Skeletal muscle cell (primary cell): ENCODE data around the gene MGAT4D.
"Not testable (repeated sequence)": the region's sequence is repeated elsewhere in the genome, so short reads cannot be mapped to it uniquely, and the experiment has no call there.

Experiments
- DNase-seq: peaks from one replicate; pipeline ENCODE4 v3.0.0-alpha.2; 2010; ENCODE audit warnings: low read depth
- H3K4me3 ChIP-seq: 2 replicates; pipeline ENCODE4 v1.5.1; 2011; ENCODE audit warnings: low read depth, mild to moderate bottlenecking, control low read depth, low read length, moderate library complexity

The MGAT4D gene

DNA sequence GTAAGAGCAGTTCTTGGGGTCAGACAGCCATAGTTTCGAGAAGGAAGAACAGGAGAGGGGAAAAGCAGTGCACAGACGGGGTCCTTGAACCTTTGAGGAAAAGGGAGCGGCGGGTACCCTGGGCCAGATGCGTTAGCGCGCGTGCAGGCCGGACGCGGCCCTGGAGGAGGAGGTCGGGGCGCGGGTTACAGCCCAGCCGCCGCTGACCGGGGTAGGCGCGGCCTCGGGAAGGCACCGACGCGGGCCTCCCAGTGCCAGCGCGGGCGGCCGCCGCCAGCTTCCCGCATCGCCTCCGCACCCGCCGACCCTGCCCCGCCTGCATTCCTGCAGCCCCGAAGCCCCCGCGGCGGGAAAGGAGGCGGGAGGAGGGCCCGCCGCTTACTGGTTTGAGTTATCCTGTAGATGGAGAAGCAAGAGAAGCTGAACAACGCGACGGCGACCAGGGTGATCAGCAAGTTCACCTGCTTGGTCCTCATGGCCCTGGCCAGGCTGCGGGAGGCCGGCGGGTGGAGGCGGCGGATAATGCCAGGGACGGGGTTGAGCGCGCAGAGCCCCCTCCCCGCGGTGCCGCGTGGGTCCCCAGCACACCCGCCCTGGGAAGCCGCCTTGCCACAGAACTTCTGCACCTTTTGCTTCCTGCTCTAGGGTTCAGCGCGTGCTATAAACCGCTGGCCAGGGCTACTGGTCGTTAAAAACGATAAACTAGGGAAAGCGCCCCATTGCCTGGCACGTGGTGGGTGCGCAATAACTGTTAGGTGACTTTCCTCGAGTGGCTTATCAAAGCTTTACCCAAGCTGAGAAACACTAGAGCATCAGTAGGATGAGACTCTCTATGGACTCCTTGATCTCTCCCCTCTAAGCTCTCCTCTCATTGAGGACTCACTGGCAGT lies at the start of gene MGAT4D:
Gene MGAT4D, minus strand, starts transcription at position 547 of the 890 bp plus-strand sequence. Its CDS starts 71 bp downstream, at position 476.
- peak within 1 kb of the TSS; percentile 5 for H3K4me3 ChIP-seq
- DNase-seq, result no peak

DNA sequence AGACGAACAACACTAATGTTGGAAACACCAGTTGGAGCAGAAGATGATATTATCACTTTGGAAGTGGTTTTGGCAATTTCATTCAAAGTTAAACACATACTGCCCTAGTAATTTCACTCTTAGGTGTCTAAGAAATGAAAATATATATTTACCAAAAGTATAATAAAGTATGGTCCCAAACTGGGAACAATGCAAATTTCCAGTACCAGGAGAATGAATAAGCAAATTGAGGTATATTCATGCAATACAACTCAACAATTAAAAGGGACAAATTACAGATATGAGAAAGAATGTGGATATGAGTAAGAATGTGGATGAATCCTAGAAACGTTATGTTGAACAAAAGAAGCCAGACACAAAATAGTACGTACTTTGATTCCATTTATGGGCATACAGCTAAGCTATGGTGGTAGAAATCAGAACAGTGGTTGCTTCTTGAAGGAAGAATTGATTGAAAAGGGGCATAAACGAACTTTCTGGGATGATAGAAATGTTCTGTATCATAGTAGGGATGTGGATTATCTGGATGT lies 35.9 kb upstream of the MGAT4D start:
- peak; percentile 39 for DNase-seq
- no peak overlapping the region for H3K4me3 ChIP-seq

DNA sequence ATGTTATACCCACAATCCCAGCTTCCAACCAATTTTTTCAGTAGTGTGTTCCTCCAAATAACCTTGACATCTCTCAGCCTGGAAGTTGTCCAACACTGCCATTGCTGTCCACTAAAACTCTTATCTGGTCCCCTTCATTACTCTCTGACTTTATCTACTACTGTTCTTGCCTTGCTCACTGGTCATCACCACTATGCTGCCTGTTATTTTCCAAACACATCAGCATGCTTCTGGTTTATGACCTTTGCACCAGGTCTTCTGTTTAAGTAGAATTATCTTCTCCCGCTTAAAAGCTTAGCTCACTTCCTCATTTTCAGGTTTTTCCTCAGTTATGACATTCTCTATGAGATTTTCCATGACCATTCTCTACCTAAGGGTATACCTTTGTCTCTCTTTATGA lies 31.3 kb upstream of the MGAT4D start:
- DNase-seq, result no peak
- no peak overlapping the region for H3K4me3 ChIP-seq

DNA sequence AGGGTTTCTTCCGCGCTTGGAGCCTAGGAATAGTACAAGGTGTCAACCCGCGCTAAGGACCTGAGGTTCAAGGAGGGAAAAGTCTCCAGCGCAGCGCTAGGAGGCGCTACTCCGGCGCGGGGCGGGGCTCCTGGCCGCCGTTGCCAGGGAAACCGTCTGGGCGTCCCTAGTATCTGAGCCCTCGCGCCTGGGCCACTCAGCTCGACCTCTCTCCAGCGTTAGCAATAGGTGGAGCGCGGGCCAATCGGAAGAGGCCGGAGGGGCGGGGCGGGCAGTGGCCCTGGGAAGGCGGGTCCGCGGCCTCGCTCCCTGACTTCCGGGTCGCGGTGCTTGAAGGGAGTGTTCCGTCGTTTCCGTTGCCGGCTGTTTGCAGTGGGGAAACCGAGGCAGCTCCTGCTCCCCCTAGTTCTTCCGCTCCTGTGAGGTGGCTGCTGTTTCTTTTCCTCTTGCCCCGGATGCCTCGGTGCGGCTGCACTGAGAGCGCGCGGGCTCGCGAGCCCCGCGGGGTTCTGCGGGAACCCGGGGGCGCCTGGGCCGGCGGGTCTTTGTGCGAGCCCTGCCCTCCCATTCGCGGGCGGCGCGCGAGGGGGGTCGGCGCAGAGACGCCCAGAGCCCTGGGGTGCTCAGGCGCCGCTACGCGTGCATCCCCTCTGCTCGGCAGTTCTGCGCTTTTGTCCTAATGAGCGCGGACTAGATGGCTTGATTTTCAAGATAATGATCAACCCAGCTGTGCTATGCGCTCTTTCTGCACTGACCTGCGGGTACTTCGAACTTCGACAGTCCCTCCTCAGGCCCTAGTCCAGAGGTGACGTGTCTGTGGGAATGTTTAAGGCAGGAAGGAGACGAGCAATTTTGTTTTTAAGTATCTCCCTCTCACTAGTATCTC lies 26.0 kb upstream of the MGAT4D start, which contains the start of gene ELMOD2:
Gene ELMOD2, plus strand, starts transcription at position 312 of the 886 bp plus-strand sequence. CDS start 1,261 bp downstream, outside the sequence.
- H3K4me3 ChIP-seq, result peak within 1 kb of the TSS; percentile 71
- peak; percentile 91 for DNase-seq

DNA sequence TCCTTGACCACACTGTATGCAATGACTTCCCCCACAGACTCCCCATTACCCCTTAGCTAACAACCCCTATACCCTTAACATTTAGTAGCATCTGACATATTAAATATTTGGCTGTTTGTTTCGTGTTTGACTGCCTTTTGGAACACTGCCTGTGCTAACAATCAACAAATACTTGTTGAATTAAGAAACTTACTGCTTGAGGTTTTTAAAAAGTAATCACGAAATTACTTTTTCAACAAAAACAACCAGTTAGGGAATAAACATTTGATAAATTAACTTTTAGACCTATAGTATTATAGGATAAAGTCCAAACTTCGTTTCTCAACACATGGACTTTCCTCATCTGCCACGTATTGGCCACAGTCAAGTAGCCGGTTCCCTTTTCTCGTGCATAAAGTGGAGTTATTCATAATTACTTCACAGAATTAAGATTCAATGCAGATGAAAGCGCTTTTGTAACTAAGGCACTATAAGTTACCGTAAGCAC lies 25.3 kb upstream of the MGAT4D start:
- DNase-seq, result no peak
- H3K4me3 ChIP-seq, result peak overlapping the region; percentile 71

DNA sequence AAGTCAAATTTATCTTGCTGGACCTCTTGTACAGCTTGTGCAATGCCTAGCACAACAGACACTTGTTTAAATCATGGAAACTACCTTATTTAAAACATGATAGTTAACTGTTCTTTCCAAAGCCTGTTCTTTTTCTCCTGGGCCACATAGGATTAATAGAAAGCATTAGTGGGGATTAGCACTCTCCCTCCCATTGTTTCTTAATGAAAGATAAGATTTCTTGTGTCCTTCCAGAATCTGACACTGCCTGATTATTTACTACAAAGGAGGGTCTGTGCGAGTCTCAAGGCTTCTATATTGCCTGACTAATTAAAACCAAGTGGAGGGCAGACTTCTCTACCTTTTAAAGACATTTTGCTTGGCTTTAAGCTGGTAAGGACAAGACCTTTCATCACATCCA lies 17.3 kb upstream of the MGAT4D start:
- DNase-seq, result no peak
- H3K4me3 ChIP-seq, result no peak overlapping the region

DNA sequence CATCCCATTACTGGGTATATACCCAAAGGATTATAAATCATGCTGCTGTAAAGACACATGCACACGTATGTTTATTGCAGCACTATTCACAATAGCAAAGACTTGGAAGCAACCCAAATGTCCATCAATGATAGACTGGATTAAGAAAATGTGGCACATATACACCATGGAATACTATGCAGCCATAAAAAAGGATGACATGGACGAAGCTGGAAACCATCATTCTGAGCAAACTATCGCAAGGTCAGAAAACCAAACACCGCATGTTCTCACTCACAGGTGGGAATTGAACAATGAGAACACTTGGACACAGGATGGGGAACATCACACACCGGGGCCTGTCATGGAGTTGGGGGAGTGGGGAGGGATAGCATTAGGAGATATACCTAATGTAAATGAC lies 15.7 kb upstream of the MGAT4D start:
- not testable (repeated sequence) for DNase-seq, H3K4me3 ChIP-seq

DNA sequence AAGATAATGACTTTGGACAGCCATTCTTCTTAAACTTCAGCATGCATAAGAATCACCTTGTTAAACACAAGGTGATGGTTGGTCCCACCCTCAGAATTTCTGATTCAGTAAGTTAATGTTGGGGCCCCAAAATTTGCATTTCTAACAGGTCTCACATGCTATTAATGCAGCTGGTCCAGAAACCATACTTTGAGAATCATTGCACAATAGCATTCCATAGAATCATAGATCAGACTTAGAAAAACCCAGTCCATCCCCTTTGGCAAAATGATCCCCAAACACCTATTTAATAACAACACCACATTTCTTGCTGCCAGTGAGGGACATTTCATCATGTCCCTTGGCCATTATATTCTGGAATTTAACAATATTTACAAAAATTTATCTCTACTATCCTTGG lies 6.2 kb upstream of the MGAT4D start:
- H3K4me3 ChIP-seq, result no peak overlapping the region
- no peak for DNase-seq

DNA sequence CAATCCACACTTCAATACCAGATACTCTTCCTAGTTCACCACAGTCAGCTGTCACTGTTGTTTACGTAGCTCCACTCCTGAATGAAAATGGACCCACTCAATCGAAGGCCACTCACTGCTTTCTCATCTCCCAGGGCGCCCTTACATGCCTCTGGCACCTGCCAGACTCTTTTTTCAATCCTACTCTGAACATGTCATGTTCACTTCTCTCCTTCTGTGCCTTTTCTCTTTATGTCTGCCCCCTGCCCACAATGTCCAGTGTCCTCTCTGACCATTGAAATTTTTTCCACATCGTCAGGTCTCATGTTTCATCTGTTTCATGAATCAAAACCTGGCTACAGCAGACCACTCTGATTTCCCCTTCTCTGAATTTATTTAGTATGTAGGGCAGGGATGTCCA lies 1.3 kb upstream of the MGAT4D start:
- no peak for DNase-seq

DNA sequence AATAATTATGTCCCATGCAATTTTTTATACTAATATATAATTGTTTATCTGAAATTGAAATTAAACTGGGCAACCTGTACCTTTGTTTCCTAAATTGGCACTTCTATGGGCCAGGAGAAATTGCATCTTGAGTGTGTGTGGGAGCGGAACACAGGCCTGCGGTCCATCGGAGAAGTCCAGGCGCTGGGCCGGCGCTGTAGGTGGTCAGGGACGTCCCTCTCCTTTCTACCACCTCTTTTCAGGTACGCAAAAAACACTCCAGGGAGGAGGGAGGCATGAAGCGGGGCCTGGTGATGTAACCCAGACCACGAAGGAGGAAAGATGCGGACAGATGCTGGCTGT lies 717 bp downstream of the MGAT4D start:
- no peak for DNase-seq
- H3K4me3 ChIP-seq, result peak overlapping the region; percentile 5

More for the DNA sequence above, 1.3 kb upstream of the MGAT4D start:
- no peak overlapping the region for H3K4me3 ChIP-seq

DNA sequence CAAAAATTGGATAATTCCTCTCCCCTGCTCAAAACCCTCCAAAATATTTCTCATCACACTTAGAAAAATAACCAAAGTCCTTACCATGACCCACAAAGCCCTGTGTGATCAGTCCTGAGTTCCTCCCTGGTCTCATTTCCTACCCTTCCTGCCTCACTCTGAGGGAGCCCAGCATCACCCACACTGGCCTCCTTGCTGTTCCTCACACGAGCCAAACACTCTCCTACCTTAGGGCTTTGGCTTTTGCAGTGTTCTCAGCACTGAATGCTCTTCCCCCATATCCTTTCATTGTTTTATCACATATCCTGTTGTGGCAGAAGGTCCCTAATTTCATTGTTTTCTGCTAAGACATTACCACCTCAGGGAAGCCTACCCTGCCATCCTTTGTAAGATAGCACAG lies 12.2 kb downstream of the MGAT4D start:
- H3K4me3 ChIP-seq, result no peak overlapping the region
- no peak for DNase-seq

DNA sequence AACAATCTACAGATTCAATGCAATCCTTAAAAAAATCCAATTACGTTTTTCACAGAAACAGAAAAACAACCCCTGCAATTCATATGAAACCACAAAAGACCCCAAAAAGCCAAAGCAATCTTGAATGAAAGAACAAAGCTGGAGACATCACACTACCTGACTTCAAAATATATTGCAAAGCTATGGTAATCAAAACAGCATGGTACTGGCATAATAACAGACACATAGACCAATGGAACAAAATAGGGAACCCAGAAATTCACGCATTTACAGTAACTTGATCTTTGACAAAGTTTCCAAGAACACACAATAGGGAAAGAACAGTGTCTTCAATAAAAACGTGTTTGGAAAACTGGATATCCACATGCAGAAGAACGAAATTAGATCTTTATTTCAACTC lies 14.6 kb downstream of the MGAT4D start:
- no peak overlapping the region for H3K4me3 ChIP-seq
- no peak for DNase-seq

DNA sequence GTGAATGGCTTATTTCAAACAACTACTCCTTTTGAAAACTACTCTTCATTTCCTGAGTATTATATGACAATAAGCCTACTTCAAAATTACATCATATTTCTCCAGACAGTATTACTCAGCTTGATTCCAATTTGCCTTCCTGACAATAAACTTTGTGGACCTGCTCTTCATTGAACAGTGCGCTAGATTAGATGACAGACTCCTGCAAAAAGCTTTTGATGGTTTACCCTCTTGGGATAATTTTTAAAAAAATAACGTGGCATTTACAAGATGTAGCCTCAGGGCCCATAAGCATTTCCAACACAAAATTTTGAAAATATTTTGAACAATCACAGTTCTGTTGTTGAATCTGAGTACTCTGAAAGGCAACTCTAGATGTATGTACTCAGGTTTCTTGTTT lies 25.9 kb downstream of the MGAT4D start:
- no peak for DNase-seq
- no peak overlapping the region for H3K4me3 ChIP-seq

DNA sequence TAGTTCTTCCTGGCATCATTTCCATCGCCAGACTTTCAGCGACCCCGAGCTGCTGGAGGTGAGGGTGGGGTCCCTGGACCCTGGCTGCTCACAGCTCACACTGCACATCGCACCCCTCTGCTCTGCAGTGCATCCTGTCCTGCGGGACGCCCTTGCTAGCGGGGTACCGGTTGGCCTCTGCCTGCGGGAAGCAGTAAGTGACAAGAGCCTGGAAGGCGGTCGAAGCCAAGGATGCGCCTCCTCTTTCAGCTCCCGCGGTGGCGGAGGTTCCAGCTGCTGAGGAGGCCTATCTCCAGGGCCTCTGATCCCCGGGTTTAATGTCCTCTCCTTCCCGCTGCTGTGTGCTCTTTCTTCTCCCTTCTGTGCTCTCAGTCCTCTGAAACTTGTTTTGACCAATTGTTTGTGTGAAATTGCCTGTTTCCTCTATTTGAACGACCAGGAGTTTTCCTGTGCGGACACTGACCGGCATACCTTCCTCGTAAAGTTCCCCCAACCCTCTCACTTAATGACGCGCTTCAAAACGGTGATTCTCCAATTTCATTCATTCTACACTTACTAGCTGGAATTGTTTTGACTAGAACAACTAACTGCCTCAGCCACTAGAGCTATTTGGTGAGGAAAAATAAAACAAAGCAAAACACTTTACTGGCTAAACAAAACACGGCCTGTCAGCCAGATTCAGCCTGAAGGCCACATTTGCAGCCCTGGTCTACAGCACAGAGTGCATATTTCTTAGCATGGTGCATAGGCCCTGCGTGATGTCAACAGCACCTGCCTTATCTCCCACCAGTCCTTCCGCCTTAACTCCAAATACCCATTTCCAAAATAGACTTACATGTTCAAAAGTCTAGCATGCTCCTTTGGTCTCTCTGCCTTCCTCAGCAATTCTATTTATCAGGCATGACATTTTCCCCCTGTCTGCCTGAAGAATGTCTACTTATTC lies 28.0 kb downstream of the MGAT4D start:
- H3K4me3 ChIP-seq, result no peak overlapping the region
- DNase-seq, result no peak

DNA sequence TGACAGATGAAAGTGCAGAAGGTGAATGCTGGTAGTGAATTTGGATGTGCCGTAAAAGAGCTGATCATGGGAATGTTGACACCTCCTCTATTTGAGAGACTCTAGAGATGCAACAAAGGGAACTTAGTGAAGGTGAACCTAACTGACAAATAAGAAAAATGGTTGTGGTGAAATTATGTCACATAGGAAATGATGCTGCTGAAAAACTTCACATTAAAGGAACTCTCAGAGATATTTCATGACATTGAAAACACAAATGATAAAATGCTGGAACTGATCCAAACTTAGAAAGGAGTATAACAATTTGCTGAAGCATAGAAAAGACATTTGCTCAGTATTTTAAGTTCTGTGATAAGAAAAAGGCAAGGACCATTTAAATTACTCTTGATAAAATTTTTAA lies 31.9 kb downstream of the MGAT4D start:
- no peak overlapping the region for H3K4me3 ChIP-seq
- DNase-seq, result no peak

DNA sequence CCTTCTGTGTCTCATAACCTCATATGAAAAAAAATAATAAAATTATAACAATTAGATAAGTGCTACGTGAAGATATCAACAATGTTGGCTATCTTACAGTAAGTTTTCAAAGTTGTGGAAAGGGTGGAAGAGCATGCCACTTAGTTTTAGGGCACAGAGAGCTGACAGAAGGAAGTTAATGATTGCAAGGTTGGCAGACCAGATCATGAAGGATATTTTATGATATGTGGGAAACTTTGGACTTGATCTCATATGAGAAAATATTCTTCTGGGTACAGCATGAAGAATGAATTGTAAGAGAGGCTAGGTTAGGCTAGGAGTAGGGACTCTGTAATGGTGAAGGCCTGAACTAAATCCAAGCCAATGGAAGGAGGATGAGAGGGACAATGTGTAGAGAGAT lies 34.5 kb downstream of the MGAT4D start:
- no peak for DNase-seq

DNA sequence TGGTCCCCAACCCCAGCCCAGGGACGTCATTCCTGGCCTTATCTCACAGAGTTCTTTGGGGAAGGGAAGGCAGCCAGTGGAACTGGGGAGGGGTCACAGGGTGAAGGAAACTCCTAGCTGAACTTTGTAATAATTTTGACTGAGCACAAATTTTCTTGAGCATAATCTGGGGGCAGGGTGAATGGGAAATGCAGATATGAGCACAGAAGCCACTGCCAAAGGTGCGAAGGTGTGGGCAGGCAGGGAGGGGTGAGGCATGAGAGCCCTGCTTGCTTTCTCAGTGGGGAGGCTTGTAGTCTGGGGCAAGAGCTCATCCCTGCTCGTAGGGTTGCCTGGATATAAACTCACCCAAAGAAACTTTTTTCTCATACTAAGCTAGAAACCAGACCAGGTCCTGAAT lies 34.9 kb downstream of the MGAT4D start:
- H3K4me3 ChIP-seq, result no peak overlapping the region
- no peak for DNase-seq

More for the DNA sequence above, 34.5 kb downstream of the MGAT4D start:
- no peak overlapping the region for H3K4me3 ChIP-seq

DNA sequence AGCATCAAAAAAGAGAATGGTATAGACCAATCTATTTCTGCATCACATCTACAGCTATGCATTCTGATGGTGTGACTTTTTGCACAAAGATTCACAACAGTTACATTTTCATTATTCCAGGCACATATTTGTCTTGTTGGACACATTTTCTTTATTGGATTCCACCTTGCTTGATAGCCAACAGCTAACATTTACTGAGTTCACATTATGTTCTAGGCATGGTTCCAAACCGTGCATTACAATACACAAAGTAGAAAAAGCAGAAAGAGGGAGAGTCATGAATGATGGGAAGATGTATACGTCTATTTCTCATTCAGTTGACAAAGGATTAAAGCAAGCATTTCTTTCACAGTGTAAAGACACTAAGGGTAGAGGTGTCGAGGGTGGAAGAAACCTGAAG lies 47.7 kb downstream of the MGAT4D start:
- DNase-seq, result no peak
- H3K4me3 ChIP-seq, result no peak overlapping the region

DNA sequence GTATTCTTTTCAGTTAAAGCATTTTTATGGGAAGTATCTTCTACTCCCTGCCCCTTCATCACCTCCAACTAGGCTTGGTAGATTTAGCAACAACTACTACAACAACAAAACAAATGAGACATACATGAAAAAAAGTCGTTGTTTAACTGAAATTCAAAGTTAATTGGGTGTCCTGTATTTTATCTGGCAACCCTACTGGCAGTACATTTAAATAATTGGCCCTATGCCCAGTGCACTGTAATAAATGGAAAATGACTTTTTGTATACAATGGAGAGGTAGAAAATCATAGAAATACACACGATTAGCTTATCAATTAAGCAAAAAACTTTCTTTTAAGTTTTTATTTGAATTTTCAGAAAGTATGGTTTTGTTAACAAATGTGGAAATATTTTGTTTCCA lies 49.3 kb downstream of the MGAT4D start:
- H3K4me3 ChIP-seq, result no peak overlapping the region
- no peak for DNase-seq
